Endothelial cell of umbilical vein (primary cell): ENCODE results near the gene ICA1L. TPM values are rescaled to one million over a fixed set of nuclear protein-coding genes. Genes with fewer than 3 reads are reported as not detected.

Source experiments
- BruUV-seq: library from RNA; stranded (reverse); fragments of 400-500 nt; replicated peaks from 2 replicates; lab custom pipeline; 2021; lab: Mats Ljungman, UMichigan
- CTCF ChIA-PET: fragments of 300-600, 350-600 bp; sonication (Branson Sonifier 250); formaldehyde crosslinking; loops from one replicate; lab custom pipeline; 2021; ENCODE audit warnings: antibody characterized with exemption, inconsistent platforms; lab: Charles Lee
- POLR2A ChIA-PET: fragments of 300-600, 350-600 bp; sonication (Branson Sonifier 250); formaldehyde crosslinking; loops from one replicate; lab custom pipeline; 2021; ENCODE audit warnings: antibody characterized with exemption, inconsistent platforms; lab: Charles Lee
- DNase-seq: peaks from one replicate; pipeline ENCODE4 v3.0.0-alpha.2; 2011; ENCODE audit warnings: low read depth, low spot score
- FAIRE-seq: peaks from 2 replicates; lab custom pipeline; 2011; peaks lifted over from hg19 to GRCh38; lab: Jason Lieb, UNC
- H2AFZ ChIP-seq: 2 replicates; pipeline ENCODE4 v1.6.0; 2012; ENCODE audit warnings: low read depth, low read length, control low read depth, inconsistent platforms
- H3K27ac ChIP-seq: 2 replicates; pipeline ENCODE4 v1.5.1; 2011; ENCODE audit warnings: low read depth, mild to moderate bottlenecking, control low read depth, low read length, moderate library complexity; ENCODE audit not compliant: insufficient read depth
- H3K27me3 ChIP-seq, 2 experiments: 2 replicates each; pipeline versions ENCODE4 v1.6.0 to v1.6.1; 2011; ENCODE audit warnings: low read length in 2 of 2, mixed read lengths in 1 of 2; ENCODE audit not compliant: control insufficient read depth in 2 of 2, insufficient read depth in 2 of 2
- H3K36me3 ChIP-seq, 2 experiments: 2 replicates in 1 of 2; 3 replicates in 1 of 2; pipeline ENCODE4 v1.5.1; 2011; ENCODE audit warnings: low read length in 2 of 2, mild to moderate bottlenecking in 1 of 2, moderate library complexity in 1 of 2; ENCODE audit not compliant: control insufficient read depth in 2 of 2, insufficient read depth in 2 of 2; ENCODE audit errors: extremely low read depth in 1 of 2
- H3K4me1 ChIP-seq: 3 replicates; pipeline ENCODE4 v1.5.1; 2011; ENCODE audit warnings: mild to moderate bottlenecking, low read length; ENCODE audit not compliant: control insufficient read depth, insufficient read depth; ENCODE audit errors: extremely low read depth
- H3K4me2 ChIP-seq: 2 replicates; pipeline ENCODE4 v1.6.1; 2011; ENCODE audit warnings: low read length, control low read depth, mixed read lengths; ENCODE audit not compliant: insufficient read depth
- H3K4me3 ChIP-seq, 3 experiments: fragments of 200-600 bp in 1 of 3; sonication (generic), shearing (Covaris generic) in 1 of 3; replicated peaks in 1 of 3; 2 replicates each; pipeline ENCODE4 v1.5.1; 2011 to 2016; ENCODE audit warnings: control low read depth in 3 of 3, low read length in 3 of 3, mild to moderate bottlenecking in 2 of 3, inconsistent platforms in 1 of 3, low read depth in 1 of 3, moderate library complexity in 1 of 3; ENCODE audit not compliant: insufficient read depth in 1 of 3
- H3K79me2 ChIP-seq: 2 replicates; pipeline ENCODE4 v1.6.0; 2012; ENCODE audit warnings: low read length, inconsistent platforms; ENCODE audit not compliant: control insufficient read depth, insufficient read depth
- H3K9ac ChIP-seq: replicated peaks from 2 replicates; pipeline ENCODE3; 2011; ENCODE audit warnings: low read length, control low read depth; ENCODE audit not compliant: insufficient read depth; ENCODE audit errors: extremely low read depth
- H3K9me1 ChIP-seq: replicated peaks from 3 replicates; pipeline ENCODE4 v1.6.0; 2011; ENCODE audit warnings: mild to moderate bottlenecking, low read length; ENCODE audit not compliant: control insufficient read depth, insufficient read depth; ENCODE audit errors: extremely low read depth
- H3K9me3 ChIP-seq: replicated peaks from 2 replicates; pipeline ENCODE4 v1.5.1; 2012; ENCODE audit warnings: low read length, inconsistent platforms; ENCODE audit not compliant: control insufficient read depth, insufficient read depth
- H4K20me1 ChIP-seq: replicated peaks from 2 replicates; pipeline ENCODE3; 2011; ENCODE audit warnings: mild to moderate bottlenecking, low read length; ENCODE audit not compliant: control insufficient read depth, insufficient read depth; ENCODE audit errors: extremely low read depth
- EZH2 ChIP-seq: IDR thresholded peaks from 2 replicates; pipeline ENCODE4 v1.6.1; 2012; ENCODE audit warnings: borderline replicate concordance, low read depth, mild to moderate bottlenecking, moderate library complexity, low read length, inconsistent platforms; ENCODE audit not compliant: severe bottlenecking
- FOS ChIP-seq: IDR thresholded peaks from 2 replicates; pipeline ENCODE4 v1.6.1; 2011; ENCODE audit warnings: mild to moderate bottlenecking, low read length, moderate library complexity, borderline replicate concordance; ENCODE audit not compliant: insufficient read depth
- GATA2 ChIP-seq: IDR thresholded peaks from 2 replicates; pipeline ENCODE4 v1.7.0; 2011; ENCODE audit warnings: low read depth, mild to moderate bottlenecking, moderate library complexity, mixed read lengths, low read length; ENCODE audit not compliant: insufficient read length, insufficient read depth
- JUN ChIP-seq: IDR thresholded peaks from 2 replicates; pipeline ENCODE4 v1.6.1; 2011; ENCODE audit warnings: borderline replicate concordance, low read depth; ENCODE audit not compliant: insufficient read length, insufficient read depth
- MYC ChIP-seq: IDR thresholded peaks from one replicate; pipeline ENCODE4 v1.6.1; 2011; ENCODE audit warnings: mild to moderate bottlenecking, low read depth, low read length
- POLR2A ChIP-seq: IDR thresholded peaks from 2 replicates; pipeline ENCODE4 v1.6.1; 2012; ENCODE audit warnings: low read depth, mild to moderate bottlenecking, control low read depth, low read length
- POLR2AphosphoS5 ChIP-seq: IDR thresholded peaks from 2 replicates; pipeline ENCODE4 v1.6.1; 2012; ENCODE audit warnings: low read depth, mild to moderate bottlenecking, control low read depth, low read length, moderate library complexity; ENCODE audit not compliant: insufficient read depth
- dilution Hi-C: fragments of 300-500 bp; cut with MboI; formaldehyde crosslinking; loops from one replicate; pipeline ENCODE4 v1.15.0; 2019; ENCODE audit warnings: low sequenced_read_pairs; ENCODE audit not compliant: extremely low pct_ligation_motif_present
- intact Hi-C: fragments of 100-400 bp; cut with micrococcal nuclease; formaldehyde crosslinking; loops from one replicate; pipeline ENCODE4 v1.10.0; 2022
- polyA plus RNA-seq, 4 experiments: library from polyadenylated mRNA; depleted of rRNA in 3 of 4; stranded (reverse) in 3 of 4; unstranded in 1 of 4; fragments of >200 nt; gene quantifications; 2 replicates each; pipeline versions ENCODE4 v1.2.1 to v1.2.3, GENCODE V29; 2011 to 2012; ENCODE audit warnings: missing spikeins in 1 of 4
- total RNA-seq: library from RNA; stranded (reverse); gene quantifications from 2 replicates; pipeline ENCODE4 v1.2.3, GENCODE V29; 2021
- TF ChIP-seq, protein P1 (sequence below), 2 donors: IDR thresholded peaks; 1 replicate in 1 of 2; 2 replicates in 1 of 2; pipeline ENCODE4 v1.5.1; 2011; ENCODE audit warnings: low read length in 2 of 2, mild to moderate bottlenecking in 2 of 2, moderate library complexity in 2 of 2, control low read depth in 1 of 2, inconsistent platforms in 1 of 2, low read depth in 1 of 2; ENCODE audit not compliant: insufficient read depth in 1 of 2; ENCODE audit errors: extremely low read depth in 1 of 2
- TF ChIP-seq, protein P2 (sequence below): IDR thresholded peaks from 2 replicates; pipeline ENCODE4 v1.6.1; 2011; ENCODE audit not compliant: insufficient read depth, insufficient read length

ICA1L gene
- total and polyA plus RNA-seq, 2 donors (not counting 3 experiments of a cell fraction or from before 2014, with no cell fraction given) = 1.6 to 3.7 TPM

DNA sequence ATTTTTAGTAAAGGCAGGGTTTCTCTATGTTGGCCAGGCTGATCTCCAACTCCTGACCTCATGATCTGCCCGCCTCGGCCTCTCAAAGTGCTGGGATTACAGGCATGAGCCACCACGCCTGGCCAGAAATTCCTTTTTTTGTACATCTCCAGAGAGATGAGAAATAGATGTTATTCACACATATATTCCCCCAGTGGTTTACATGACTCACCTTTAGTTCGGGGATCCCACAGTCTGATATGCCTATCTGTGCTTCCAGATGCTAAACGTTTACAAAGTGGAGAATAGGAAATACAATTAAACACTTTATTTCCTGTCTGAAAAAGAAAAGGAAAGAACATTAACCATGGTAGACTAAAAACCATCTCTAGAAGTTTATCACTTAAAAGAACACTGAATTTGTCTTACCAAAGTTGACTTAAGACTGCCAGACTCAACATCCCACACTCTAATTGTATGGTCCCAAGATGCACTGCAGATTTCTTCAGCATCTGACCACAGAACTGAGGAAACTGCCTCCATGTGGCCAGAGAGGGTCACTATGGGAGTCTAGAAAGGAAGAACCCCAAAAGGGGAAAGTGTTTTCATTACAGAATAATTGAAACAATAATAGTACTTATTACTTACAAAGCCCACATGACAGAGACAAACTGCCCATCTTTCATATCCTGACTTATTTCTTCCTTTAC lies 12.6 kb upstream of the ICA1L start:
- Histone ChIP-seq H2AFZ (no peak overlapping the region), H3K27me3 (no peaks in the 10 kb centered on the region), H3K9ac (no peak overlapping the region), H3K9me3 (no peaks in the 10 kb centered on the region), H3K4me1 (peaks cover 3% of the 10 kb centered on the region), H3K4me3 (no peak overlapping the region), H3K36me3 (peaks cover 0 to 2% of the 10 kb centered on the region in 2 experiments), H3K4me2 (no peak overlapping the region), H3K9me1 (no peaks in the 10 kb centered on the region), H3K27ac (no peak overlapping the region), H4K20me1 (no peaks in the 10 kb centered on the region), H3K79me2 (no peaks in the 10 kb centered on the region)
- TF ChIP-seq EZH2 (no peak), MYC (no peak), FOS (no peak), POLR2A (no peak), JUN (no peak), POLR2AphosphoS5 (no peak), GATA2 (no peak)
- TF ChIP-seq, protein P1, sequence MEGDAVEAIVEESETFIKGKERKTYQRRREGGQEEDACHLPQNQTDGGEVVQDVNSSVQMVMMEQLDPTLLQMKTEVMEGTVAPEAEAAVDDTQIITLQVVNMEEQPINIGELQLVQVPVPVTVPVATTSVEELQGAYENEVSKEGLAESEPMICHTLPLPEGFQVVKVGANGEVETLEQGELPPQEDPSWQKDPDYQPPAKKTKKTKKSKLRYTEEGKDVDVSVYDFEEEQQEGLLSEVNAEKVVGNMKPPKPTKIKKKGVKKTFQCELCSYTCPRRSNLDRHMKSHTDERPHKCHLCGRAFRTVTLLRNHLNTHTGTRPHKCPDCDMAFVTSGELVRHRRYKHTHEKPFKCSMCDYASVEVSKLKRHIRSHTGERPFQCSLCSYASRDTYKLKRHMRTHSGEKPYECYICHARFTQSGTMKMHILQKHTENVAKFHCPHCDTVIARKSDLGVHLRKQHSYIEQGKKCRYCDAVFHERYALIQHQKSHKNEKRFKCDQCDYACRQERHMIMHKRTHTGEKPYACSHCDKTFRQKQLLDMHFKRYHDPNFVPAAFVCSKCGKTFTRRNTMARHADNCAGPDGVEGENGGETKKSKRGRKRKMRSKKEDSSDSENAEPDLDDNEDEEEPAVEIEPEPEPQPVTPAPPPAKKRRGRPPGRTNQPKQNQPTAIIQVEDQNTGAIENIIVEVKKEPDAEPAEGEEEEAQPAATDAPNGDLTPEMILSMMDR (IDR thresholded peaks at IDR 0.05; ENCODE audit: extremely low read depth in 1 of 2, insufficient read depth in 1 of 2, low read depth in 1 of 2, low read length in 2 of 2) = no peak
- TF ChIP-seq, protein P2, sequence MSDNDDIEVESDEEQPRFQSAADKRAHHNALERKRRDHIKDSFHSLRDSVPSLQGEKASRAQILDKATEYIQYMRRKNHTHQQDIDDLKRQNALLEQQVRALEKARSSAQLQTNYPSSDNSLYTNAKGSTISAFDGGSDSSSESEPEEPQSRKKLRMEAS = no peak
- dilution Hi-C loops = no loop called here
- no TSS peak for BruUV-seq
- FAIRE-seq (peak; percentile 73), DNase-seq (peak; percentile 7)
- CTCF ChIA-PET = no interaction called here
- intact Hi-C loops = no loop called here
- POLR2A ChIA-PET = no interaction called here
